ENCODE results near the gene SCAND1.
"Not testable (repeated sequence)": the region's sequence is repeated elsewhere in the genome, so short reads cannot be mapped to it uniquely, and the experiment has no call there.

Gene SCAND1

DNA sequence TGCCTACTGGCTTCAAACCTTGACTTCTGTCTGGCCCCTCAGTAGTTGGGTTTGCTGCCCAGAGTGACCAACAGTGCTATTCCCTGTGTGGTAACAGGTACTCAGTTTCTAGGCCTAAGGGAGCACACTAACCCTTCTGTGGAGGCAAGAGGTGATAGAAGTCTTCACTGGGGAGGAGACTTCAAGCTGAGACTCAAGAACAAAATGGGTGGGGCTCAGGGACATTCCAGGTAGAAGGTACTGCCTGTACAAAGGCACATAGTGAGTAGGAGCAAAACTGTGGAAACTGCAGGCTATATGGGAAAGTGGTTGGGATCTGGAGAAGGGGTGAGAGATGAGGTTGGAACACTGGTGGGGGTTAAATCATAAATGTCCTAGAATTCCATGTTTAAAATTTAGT, 2.3 kb upstream of the SCAND1 start:
- DNase-seq: no peak

DNA sequence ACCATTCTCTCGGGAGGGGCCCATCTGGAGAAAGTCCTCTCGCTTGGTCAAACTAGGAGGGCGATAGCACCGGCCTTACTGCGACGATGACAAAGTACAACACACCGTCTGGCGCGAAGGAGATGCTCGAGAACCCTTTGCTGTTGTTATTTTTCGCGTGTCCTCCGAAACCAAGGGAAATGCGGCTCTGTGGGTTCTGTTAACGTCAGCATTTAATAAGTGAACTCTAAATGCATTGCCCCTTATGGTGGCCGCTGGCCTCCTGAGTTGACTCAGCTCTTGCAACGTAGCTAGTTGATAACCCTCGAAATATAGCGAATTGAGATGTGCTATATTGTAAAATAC, 577 bp upstream of the SCAND1 start:
- peak; percentile 25 for DNase-seq

DNA sequence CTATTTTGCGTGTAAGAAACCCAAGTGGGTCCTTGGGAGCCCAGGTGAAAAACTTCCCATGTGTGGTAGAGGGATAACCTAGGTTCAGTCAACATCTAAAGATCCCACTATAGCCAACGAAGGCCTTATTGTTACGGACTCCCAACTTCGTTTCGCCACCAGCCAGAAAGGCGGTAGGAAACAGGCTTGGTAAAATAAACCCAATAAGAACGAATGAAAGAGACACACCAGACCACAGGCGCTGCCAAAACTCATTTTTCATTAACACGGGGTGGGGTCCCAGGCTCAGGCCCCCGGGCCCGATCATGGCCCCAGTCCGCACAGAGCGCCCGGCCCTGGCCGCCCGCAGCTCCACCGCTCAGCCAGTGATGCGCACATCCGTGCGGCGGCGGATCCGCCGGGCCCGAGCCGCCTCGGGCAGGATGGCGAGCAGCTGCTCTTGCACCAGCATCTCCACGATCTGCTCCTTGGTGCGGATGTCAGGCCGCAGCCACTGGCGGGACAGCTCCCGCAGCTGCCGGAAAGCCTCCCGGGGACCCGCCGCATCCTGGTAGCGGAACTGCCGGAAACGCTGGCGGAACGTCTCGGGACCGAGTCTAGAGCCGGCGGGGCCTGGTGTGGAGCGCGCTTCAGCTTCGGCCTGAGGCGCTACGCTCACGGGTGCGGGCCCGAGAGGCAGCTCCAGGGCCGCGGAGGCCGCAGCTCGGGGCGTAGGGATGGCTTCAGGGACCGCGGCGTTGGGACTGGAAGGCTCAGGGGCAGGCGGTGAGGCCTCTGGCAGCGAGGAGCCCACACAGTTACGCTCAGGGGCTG, 709 bp downstream of the SCAND1 start:
- DNase-seq: peak; percentile 33

DNA sequence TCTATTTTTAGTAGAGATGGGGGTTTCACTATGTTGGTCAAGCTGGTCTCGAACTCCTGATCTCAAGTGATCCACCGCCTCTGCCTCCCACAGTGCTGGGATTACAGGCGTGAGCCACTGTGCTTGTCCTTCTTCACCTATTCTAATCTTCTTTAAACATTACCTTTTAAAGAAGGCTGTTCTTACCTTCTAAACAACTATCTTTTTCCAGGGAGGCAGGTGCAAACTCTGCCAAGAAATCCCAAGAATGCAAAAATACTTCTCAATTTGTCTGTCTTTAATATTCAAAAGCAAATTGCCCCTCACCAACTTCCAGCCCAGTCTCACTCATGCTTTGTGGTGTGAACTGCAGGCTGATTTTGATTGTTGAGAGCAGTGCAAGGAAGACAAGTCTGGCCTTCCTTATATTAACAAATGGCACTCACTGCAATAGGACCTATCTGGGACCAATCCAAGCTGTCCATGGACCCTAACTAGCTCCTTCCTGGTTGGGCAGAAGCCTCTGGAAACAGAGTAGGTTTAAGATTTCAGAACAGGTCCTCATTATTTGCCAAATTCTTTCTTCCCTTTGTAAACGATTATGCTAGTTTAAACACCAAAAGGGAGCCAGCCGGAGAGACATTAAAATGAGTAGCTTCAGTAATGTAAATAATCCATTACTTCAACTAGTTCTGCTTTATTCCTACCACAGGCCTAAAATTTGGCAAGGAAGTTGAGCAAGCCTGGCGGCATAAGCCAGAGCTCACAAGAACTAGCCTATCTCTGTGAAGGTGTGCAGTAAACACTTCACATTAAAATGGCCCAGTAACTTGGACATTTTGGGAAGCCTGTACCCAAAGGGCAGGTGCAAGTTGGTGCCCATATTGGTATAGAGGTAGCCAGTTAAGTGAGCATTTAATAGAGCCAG, 1.6 kb downstream of the SCAND1 start:
- peak; percentile 42 for DNase-seq

DNA sequence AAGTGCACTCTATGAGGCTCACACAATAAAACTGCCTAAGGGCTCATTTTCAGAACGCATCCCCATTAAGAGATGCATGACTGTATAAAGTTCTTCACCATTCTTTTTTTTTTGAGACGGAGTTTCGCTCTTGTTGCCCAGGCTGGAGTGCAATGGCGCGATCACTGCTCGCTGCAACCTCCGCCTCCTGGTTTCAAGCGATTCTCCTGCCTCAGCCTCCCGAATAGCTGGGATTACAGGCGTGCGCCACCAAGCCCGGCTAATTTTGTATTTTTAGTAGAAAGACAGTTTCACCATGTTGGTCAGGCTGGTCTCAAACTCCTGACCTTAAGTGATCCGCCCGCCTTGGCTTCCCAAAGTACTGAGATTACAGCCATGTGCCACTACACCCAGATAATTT, 2.2 kb downstream of the SCAND1 start:
- not testable (repeated sequence) for DNase-seq

DNA sequence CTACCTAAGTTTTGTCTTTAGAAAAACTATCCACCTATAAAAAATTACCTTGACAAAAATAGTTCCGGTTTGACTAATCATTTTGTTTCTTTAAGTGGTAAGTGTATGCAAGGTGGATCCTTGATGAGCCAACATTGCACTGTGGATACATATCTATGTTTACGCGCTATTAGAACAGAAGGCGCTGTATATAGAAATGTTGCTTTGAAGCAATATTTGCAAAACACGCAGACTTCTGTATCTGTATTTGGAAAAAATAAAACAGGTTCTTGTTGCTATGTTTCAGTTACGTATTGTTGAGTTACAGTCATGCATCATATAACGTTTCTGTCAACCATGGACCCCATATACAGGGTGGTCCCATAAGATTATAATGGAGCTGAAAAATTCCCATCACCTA, 4.2 kb downstream of the SCAND1 start:
- DNase-seq: no peak

DNA sequence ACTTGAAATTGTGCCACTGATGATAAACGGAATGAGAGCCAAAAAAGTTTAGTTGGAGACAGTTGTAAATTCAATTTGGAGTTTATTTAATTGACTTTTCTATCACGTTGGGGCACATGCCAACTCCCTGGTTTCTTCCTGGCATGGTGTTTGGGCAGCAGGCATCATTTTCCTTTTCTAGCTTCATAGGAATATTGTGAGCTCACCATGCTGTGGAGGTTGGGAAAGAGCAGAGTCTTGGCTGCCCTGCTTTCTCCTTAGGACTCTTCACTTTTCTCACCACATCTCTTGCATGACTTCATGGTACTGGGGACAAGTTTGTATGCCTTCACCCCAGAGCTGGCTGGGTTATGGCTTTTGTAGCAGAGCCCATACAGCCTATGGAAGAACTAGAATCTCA, 6.4 kb downstream of the SCAND1 start:
- DNase-seq: no peak

DNA sequence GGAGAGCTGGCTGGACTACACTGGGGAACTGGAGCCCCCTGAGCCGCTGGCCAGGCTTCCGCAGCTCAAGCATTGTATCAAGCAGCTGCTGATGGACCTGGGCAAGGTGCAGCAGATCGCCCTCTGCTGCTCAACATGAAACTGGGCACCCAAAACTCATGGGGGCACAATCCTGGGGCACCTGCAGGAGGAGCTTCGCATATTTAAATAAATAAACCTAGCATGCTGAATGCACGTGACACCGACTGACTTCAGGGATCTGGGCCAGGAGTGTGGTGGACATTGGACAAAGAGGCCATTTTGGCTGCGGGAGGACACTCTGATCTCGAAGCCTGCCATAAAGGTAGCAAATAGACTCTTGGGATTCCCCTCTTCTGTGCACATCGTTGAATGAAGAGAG, 6.8 kb downstream of the SCAND1 start:
- DNase-seq: no peak

DNA sequence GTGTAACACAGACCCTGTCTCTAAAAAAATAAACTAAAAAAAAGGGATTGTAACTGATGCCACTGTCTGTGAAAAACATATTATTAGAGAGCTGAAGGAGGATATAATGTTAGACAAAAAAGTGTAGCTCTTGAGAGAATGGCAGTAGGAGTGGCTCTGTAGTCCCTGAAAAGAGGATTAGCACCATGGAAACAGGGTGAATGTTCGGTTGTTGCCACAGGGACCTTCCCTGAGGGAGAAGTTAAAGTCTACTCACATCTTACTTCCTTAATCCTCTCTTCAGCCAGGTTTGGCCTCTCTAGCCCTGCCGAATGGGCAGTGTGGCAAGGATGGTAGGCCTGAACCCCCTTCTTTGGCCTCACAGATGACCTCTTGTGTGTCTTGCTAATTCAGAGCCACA, 12.1 kb downstream of the SCAND1 start:
- no peak for DNase-seq

DNA sequence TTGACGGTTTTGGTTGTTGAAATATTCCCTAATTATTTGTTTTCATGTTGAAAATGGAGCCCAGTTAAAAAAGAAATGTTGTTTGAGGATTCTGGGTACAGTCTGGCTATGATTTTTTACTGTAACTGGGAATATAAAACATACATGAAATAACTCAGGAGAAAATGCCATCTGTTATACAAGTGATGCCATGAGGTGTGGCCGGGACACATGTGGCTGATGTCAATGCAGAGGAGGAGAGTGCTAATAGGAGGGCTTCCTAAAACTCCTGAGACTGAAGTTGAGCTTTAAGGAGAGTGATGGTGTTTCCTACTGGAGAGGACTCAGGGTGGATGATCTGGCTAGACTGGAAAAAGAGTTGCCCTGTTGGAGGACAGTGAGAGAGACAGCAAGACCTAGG, 12.7 kb downstream of the SCAND1 start:
- DNase-seq: no peak

DNA sequence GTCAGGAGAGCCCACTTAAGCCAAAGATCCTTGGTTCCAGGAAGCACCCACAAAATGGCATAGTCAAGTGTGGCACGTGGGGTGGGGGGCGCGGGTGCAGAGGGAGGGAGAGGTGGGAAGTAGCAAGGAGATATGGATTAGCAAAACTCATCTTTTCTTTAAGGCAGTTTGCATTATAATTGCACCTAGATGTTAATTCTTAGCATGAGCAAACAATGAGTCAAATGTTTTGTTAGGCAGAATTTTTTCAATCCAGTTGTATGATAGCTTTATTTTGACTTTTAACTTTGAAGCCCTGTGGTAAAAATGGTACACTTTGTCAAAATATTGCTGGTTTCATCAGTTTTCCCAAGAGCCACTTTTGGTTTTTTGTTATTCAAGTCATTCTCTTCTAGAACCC, 15.0 kb downstream of the SCAND1 start:
- DNase-seq: no peak

DNA sequence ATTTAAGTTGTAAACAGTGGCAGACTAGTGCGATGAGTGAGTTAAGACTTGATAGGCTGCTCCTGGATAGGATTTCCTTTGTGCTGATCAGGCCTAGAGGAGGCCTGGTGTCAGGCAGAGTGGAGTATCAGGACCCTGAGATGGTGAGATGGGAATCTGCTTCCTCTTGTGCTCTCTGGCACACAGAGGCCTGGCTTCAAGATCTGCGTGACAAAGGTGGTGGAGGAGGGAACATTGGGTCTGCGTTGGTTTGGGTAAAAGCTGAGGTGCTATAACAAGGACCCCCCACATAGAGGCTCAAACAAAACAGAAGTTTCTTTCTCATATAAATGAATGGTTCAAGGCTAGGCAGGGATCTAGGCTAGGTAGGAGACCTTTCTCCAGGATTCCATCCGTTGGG, 20.3 kb downstream of the SCAND1 start:
- DNase-seq: no peak

DNA sequence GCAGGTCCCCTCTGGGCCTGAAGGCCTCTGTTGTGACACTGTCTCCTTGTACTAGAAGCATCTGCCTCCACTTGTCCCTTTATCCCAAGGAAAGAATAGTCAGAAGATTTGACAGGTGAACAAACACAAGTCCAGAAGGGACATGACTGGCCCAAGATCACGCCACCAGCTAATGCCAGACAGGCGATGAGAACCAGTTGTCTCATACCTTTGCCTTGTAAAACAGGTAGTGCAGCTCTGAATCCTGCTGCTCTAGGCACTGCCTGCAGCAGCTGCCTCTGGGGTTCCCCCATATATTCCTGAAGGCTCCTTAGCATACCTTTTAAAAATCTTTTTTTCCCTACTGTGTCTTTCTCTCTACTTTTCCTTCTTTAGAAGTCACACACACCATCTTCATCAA, 25.0 kb downstream of the SCAND1 start:
- DNase-seq: no peak

DNA sequence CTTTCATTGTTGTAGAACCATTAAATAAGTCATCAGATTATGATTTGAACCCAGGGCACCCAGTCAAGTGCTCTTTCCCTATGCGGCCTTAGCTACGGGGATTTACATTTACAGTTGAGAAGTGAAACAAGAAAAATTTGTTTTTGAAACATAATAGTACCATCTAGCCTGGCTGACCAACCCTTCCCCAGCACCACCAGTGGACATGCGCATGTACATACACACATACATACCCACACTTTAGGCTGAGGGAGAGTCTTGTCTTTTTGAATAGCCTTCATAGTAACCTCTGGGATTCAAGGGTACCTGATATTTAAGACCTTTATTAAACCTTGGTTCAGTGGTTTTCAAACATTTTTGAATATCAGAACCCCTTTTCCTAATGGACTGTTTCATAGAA, 33.8 kb downstream of the SCAND1 start:
- DNase-seq: no peak

DNA sequence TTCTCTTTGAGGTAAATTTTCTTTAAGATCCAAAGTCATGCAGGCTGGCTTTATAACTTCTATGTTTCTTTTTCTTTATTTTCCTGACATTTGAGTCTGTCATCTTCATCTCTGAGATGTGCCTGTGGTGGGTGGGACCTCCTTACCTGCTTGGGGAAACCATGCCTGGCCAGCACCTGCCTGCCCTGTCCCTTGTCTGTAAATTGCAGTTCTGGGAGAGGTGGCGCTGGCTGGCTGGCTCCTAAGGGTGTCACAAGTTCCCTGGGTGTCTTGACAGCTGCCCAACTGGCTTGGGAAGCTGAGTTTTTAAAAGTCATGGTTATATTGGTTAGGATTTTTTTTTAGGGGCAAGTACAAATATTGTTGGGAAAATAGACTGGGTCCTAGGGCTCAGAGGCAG, 36.3 kb downstream of the SCAND1 start:
- DNase-seq: no peak

DNA sequence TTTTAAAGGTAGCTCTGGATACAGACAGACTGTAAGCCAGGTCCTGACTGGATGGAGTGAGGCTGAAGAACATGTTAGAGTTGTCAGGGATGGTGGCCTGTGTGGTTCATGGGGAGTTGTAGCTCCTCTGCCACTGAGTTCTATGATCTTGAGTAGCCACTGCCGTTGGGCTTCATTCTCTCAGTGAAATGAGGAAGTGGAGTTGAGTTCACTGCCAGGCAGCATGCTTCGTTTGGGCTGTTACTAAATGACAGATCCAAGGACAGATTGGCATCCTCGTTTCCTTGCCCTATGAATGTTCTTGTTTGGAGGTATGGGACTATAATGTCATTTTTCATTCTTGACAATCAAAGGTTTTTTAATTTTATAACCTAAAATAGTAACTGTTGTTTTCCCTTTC, 37.2 kb downstream of the SCAND1 start:
- no peak for DNase-seq

DNA sequence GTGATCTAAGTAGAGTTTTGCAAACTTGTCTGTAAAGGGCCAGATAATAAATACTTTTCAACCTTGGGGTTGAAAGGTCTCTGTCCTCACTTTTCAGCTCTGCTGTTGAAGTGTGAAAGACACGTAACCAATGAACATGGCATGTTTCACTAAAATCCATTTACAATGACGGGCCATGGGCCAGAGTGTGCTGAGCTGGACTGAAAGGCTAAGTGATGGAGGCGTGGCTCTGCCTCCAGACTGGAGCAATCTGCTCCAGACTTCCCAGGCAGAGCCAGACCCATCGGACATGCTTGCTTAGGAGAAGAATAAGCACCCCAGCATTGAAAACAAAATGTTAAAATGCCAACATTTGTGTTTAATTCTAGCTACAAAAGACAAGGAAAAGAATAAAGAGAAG, 41.4 kb downstream of the SCAND1 start:
- DNase-seq: no peak

DNA sequence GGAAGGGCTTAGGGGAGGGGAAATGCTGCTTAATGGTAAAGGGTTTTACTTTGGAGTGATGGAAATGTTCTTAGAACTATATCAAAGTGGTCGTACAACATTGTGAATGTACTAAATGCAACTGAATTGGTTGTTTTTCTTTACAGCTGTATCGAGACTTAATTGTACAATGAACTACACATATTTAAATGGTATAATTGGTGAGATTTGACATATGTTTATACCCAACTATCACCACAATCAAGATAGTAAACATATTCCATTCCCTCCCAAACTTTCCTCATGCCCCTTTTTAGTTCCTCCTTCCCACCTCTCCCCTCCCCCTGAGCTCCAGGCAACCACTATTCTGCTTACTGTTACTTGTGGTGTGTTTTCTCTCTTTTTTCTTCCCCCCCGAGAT, 44.0 kb downstream of the SCAND1 start:
- DNase-seq: no peak

DNA sequence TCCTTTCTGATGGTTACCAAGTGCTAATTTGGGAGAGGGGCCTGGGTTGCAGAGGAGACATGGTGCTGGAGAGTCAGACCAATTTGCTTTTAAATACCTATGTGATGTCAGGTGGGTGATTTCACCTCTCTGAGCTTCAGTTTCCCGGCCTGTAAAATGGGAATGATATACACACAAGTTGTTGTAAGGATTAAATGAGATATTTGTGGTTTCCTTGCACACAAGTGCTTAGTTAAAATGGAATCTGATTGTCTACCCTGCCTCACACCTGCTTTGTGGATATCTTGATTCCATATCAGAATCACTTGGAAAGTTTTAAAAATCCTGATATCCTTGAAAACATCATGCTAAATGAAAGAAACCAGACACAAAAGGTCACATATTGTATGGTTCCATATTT, 44.5 kb downstream of the SCAND1 start:
- DNase-seq: no peak

DNA sequence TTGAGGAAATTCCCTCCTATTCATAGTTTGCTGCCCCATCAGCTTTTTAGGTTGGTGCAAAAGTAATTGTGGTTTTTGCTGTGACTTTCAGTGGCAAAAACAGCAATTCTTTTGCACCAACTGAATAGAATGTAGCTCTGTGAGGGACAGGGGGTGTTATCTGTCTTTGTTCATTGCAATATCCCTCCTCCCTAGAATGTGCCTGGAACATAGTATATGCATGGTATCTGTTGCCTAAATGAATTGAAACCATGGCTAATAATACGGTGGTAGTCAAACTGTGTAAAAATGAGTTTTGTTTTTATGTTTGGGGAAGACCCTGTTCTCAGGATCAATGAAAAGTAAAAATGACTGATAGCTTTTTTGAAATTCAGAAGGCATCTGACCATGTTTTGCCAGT, 45.1 kb downstream of the SCAND1 start:
- no peak for DNase-seq

DNA sequence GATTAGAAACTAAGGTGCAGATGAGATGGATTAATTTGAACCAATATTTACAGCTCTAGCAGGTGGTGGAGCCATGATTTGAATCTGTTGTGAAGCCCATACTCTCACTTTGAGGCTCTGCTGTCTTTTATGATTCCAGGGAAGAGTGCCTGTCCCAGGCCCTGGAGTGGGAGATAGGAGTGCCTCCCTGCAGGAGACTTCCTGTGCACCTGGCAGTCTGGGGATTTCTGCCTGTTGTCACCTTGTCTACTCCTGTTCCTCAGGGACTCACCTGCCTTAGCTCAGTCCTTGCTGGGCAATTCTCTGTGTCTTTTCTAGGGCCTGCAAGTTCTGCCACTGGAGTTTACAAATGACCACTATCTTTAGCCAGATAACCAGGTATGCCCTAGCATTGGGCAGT, 46.3 kb downstream of the SCAND1 start:
- no peak for DNase-seq

DNA sequence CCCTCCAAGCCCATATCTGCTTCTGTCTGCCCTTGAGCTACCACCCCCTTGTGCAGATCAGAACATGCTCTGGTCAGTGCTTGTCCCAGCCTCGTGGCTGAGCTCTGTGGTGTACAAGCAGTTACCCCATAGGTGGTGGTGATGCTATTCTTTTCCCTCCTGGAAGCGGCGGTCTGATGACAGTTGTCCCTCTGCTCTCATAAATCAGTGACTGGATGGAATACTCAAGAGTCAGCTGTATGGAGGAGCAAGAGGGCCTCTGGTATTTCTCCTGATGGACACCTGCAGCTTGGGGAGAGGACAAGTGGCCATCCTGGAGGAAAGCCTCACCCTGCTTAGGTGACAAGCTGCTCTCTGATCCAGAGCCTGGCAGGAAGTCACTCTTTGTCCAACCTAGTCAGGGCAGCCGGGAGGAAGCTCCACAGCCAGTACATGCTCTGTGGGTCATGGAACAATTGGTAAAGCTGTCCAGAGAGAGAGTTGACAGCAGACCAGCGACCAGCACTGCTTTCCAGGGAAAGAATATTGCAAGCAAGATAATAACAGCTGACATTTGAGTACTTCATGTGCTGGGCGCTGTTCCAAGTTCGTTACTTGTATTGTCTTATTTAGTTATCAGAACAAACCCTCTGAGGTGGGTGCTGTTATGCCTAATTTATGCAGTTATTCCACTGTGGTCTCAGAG, 47.1 kb downstream of the SCAND1 start:
- DNase-seq: no peak

DNA sequence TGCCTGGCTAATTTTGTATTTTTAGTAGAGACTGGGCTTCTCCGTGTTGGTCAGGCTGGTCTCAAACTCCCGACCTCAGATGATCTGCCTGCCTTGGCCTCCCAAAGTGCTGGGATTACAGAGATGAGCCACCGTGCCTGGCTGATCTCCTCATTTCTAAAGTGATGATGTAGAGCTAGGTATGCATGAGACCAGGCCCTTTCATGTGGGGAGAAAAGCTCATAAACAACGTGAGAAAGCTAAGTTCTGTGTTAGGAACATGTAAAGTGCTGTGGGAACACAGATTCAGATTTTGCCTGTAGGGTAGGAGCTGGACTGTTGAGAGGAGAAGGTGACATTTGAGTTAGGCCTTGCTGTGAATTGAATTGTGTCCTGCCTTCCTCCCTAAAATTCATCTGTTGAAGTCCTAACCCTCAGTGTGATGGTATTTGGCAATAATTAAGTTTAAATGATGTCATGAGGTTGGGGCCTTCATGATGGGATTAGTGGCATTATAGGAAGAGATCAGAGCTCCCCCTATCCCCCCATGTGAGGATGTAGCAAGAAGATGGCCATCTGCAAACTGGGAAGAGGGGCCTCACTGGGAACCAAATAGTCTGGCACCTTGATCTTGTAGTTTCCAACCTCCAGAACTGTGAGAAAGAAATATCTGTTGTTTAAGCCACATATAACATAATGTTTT, 49.2 kb downstream of the SCAND1 start:
- no peak for DNase-seq

All from NCI-H2029 (cell line).